Stimulated activated naive CD4-positive, alpha-beta T cell treated with Interleukin-2 at 50 U/mL for 16 hours (primary cell): ENCODE data around the gene PSMC1.
"Not testable (repeated sequence)": the region's sequence is repeated elsewhere in the genome, so short reads cannot be mapped to it uniquely, and the experiment has no call there.

ENCODE experiments used
- DNase-seq: peaks from one replicate; lab custom pipeline; 2025; lab: John Stamatoyannopoulos, UW

Gene PSMC1

DNA sequence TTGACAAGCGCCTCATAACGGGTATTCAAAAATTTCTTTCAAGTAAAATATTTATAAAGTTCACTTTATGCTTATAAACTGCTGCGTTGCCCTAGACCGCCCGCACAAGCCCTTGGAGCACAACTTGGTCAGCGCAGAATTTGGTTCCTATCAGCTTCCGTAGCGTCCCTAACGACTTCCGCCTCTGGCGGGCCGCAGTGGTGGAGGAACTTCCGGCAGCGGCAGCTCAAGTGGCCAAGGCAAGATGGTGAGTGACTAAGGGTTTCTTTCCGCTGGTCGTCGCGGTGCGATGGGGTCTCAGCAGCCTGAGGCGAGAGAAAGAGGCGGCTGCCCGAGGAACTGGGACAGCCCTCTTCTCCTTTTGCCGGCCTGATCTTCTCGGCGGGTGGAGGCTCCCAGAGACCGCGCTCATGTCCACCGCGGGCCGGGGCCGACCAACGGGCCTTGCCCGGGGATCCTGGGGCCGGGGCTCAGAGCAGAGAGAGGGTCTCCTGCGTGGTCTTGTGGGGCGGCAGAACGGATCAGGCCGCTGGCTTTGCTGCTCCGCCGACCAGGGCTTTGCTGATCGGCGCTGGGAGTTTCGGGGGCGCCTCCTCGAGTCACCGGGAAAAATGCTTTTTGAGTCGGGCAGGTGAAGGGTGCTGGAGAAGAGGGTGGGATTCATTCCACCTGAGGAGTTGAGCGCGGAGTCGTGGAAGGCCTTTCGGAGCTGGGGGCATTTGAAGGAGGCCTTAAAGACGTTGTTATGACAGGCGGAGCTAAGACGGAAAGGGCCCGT, at the start of gene PSMC1:
PSMC1 (plus strand) TSS at position 200 of the 778 bp plus-strand sequence; CDS start at position 245, 45 bp downstream.
- peak; percentile 85 for DNase-seq

DNA sequence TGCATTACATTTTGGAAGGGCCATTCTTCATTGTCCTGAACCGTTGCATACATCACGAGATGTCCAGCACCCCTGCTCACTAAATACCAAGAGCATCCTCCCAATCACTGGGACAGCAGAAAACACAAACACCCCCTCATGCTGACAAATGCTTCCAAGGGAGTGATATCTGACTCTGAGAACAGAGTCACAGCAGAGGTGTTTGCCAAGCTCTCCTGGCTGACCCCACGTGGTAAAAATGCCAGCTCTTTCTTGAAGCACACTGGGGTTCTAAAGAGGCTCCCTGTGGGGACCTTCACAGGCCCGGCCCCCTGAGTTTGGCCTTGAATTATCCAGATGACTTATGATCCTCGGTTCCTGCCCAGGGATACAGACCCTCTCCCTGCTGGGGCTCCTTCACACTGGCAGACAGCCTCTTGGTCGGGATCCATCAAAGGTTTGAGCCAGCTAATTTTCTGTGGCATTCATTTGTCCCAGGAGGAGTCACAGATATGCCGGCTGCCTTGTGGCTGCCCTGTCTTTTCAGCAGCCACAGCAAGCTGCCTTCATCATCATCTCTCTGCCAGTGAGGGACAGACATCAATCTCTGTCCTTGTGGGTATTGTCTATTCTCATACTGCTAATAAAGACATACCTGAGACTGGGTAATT, 43.1 kb upstream of the PSMC1 start:
- no peak for DNase-seq

DNA sequence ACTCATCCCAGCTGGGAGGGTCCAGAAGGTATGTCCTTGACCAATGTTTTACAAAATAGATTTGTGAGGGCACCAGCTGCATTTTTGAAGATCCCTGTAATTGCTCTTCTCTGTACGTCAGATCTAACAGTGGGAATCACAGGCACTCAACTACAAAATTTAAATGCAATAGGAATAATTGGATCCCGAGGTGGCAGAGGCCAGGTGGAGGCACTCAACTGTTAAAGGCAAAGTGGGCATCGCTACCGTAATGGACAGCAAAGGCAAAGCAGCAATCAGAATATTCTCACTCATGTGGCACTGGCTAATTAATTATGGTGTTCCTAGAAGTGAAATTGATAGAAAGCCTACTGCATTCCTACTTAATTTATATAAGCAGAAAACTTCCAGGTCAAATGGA, 27.9 kb upstream of the PSMC1 start:
- DNase-seq = no peak

DNA sequence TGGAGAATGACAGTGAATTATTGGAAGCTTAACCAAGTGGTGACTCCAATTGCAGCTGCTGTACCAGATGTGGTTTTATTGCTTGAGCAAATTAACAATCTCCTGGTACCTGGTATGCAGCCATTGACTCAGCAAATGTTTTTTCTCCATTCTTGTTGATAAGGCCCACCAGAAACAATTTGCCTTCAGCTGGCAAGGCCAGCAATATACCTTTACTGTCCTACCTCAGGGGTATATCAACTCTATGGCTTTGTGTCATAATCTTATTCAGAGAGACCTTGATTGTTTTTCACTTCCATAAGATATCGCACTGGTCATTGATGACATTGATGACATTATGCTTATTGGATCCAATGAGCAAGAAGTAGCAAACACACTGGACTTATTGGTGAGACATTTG, 26.4 kb upstream of the PSMC1 start:
- not testable (repeated sequence) for DNase-seq

DNA sequence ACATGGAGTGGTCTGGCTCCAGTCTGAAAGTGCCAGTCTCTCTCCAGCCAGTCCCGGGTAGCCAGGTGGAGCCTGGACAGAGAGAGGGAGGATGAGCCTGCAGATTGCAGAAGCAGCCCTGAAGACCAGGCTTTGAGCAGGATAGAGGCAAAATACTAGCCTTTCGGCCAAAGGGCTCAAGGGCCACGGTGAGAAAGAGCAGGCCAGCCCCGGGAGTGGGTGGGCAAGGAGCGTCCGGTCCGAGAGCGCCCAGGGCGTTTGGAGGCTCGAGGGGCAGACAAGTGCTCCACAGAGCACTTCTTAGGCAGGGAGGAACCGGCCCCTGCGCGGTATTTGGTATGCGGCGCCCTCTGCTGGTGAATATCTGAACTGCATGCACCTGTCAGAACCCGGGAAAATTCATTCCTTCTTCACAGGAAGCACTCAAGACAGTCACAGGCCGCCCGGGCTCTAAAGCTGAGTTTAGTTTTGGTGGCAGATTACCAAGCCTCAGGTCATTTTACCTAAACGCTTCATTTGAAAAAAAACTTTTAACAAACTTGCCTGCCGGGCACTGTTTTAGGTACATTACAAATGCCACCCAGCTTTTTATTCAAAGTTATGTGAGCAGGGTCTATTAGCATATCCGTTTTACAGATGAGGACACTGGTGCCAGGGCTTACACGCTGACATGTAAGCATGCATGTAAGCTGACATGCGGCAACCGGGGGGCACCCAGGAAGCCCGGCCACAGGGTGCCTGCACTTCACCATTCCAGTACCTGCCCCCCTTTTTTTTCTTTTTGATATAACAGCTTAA, 21.0 kb upstream of the PSMC1 start:
- peak; percentile 28 for DNase-seq

DNA sequence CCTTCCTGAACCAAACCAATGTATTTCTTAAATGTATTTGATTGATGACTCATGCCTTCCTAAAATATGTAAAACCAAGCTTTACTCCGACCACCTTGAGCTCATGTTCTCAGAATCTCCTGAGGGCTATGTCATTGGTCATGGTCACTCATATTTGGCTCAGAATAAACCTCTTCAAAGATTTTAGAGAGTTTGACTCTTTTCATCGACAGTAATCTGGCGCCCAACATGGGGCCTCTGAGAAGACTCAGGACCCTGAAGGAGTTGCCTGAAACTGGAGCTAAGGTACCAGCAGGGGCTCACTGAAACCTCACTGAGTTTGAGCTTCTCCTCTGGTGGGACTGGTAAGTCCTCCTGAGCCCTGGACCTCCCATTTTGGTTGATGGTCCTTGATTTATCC, 17.2 kb upstream of the PSMC1 start:
- DNase-seq = no peak

DNA sequence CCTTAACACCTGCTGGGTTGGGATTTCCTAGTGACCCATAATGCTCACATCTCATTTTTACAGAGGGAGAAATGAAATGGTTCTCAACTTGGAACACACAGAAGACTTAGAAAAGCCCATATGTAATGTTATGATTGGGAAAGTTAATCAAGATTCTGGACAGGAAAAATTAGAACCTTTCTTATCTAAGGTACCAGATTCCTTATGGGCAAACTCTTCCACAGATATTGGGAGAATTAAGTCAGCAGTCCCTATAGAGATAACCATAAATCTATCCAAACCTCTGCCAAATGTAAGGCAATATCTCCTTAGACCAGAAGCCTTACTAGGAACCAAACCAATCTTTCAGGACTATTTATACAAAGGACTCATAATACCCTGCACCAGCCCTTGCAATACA, 13.9 kb upstream of the PSMC1 start:
- no peak for DNase-seq

DNA sequence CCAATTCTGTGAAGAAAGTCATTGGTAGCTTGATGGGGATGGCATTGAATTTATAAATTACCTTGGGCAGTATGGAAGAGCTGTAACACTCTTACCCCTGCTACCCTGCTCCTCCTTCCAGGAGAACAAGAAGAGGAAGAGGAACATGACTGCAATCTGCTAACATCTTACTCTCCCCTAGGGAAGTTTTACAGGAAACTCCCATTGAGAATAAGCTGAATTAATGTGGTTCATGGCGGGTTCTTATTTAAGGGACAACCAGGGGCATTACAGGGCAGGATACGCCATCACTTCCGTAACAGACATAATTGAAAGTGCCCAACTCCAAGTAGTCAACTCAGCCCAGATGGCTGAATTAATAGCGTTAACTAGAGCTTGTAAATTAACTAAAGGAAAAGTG, 9.4 kb upstream of the PSMC1 start:
- no peak for DNase-seq

DNA sequence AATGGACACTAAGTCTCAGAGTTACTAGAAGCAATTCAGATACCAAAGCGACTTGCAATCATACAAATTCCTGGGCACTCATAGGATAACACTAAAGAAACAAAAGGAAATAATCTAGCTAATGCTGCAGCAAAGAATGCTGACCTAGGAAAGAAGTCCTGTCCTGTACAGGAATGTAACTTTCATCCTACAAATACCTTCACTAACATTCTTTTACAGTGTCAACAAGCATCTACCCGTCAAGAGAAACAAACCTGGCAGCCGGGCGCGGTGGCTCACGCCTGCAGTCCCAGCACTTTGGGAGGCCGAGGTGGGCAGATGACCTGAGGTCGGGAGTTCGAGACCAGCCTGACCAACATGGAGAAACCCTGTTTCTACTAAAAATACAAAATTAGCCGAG, 8.9 kb upstream of the PSMC1 start:
- DNase-seq = not testable (repeated sequence)

DNA sequence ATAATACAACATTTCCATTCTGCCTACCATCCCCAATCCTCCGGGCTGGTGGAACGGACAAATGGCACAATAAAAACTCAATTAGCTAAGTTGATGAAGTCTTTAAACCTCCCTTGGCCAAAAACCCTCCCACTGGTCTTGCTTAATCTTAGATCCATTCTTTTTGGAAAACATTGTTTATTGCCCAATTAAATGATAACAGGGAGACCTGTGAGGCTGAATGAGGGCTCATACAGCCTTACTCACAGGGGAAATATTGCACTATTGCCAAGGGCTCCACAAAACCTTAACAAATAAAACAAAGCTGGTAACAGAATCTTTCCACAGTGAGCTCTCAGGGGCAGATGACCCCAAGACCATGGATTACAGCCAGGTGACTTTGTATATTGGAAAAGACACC, 7.8 kb upstream of the PSMC1 start:
- DNase-seq = no peak

DNA sequence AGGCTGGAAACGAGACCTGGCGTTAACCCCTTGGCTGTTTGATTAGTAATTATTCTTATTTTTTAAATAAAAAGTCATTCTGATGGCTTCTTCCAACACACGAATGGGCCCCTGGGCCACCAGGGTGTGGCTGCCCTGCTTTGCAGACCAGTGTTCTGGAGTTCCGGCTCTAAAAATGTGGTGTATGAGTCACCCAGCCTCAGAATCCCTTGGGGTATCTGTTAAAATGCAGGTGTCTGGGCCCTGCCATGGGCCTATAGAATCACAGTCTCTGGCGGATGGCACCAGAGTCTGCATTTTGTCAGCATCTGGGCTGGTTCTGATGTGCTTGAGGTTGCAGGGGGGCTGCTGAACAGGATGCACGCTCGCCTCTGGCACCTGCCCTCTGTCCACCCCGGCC, 2.5 kb upstream of the PSMC1 start:
- DNase-seq = no peak

DNA sequence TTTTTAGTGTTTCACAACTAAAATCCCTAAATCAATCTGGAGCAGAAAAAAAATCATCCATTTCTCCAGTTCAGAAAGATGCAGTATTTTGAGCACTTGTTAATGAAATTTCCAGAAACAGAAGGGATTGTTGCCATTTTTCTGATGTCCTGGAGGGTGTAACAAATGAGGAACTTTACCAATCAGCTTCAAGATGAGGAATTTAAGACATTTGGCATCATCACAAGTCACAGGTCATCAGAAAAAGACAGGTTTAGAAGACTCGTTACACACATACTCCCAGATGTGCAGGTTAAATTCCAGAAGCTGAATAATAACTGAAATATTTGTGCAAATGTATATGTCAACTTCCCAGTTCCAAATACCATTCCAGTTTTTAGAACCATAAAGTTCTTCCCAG, 482 bp upstream of the PSMC1 start:
- DNase-seq = no peak

DNA sequence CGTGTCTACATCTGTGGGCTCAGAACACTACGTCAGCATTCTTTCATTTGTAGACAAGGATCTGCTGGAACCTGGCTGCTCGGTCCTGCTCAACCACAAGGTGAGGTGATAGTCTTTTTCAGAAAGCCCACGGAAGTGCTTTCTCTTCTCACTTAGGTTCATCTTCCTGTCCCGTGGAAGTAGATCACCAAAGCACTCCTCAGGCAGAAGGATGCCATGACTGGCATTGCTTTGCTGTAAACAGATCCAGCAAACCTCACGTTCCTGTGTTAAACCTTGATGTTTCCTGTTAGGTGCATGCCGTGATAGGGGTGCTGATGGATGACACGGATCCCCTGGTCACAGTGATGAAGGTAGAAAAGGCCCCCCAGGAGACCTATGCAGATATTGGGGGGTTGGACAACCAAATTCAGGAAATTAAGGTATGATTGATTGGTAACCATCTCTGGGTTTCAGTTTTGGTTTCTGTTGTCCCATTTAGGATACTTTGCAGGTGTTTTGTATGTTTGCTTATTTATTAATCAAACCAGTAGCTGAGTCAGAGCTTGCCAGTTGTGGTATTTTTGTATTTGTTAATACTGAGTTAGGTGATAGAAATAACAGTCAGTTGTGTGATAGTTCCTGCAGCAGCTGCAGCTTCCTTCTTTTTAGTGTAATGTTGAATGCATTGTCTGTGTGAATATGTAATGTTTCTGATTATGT, 7.5 kb downstream of the PSMC1 start:
- DNase-seq = no peak

DNA sequence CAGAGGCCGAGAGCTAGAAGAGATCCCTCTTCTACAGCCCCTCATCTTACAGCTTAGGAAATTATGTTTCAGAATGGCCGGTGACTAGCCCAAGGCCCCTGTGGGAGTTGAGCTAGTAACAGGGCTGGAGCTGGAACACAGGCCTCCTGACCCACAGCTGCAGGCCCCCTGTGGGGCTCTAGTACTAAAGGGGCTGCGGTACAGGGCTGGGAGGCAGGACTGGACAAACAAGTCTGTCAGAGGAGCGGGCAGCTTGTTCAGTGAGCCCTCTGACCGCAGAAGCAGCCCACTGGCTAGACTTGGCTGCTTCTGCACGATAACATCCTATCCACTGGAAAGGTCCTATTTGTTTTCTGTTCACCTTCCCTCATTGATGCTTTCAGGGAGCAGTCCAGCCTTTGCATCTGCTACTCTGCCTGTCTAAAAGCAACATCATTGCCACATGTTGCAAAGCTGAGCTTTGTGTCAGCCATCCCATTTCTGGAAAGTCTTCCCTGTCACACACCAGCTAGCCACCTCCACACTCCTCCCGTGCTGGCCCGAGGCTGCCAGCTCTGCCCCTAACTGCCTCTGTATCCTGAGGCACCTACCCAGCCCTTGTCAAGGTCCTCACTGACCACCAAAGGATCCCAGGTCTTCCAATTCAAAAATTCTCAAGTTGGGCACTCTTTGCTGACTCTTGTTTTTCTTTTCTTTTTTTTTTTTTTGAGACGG, 10.2 kb downstream of the PSMC1 start:
- no peak for DNase-seq

DNA sequence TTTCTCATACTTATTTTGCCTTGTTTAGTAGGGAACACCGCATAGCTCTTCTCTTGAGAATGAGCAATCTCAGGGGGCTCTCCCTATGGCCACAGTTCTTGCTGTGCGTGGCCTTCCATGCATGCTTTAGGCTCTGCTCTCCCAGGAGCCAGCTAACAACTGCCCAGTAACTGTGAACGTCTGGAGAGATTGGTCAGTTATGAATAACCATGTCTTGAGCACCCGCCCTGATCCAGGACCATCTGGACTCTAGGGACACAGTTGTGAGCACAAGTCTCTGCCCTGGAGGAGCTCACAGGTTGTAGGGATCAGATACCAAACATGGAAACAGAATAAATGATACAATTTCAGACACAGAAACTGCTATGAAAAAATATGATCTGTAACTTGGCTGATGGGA, 12.1 kb downstream of the PSMC1 start:
- no peak for DNase-seq

DNA sequence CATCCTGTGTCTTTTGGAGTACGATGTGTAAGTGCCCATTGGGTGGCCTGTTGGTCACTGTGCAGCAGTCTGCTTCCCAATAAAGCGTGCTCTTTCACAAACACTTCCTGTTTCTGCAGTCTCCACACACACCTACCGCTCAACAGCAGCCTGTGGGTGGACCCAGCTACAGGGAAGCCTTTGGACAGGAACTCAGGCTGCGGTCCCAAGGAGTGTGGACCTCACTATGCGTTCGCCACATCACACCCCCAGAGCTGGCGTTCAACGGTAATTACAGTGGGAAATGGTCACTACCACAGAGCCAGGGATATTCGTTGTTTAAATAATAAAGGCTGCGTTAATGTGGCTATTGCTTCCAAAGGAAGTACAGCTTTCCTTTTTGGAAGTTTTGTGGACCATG, 16.2 kb downstream of the PSMC1 start:
- DNase-seq = no peak

DNA sequence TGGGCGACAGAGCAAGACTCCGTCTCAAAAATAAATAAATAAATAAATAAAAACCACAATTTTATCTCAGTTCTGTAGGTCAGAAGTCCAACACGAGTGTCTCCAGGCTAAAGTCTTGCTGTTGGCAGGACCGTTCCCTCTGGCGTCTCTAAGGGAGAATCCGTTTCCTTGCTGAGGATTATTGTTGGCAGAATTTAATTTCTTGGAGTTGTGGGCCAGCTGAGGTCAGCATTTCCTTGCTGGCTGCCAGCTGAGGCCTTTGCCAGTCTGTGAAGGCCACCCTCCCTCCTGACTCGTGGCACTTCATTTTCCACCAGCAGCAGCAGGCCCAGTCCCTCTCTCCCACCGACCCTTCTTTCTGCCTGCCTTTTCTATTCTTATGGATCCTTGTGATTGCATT, 17.2 kb downstream of the PSMC1 start:
- no peak for DNase-seq

DNA sequence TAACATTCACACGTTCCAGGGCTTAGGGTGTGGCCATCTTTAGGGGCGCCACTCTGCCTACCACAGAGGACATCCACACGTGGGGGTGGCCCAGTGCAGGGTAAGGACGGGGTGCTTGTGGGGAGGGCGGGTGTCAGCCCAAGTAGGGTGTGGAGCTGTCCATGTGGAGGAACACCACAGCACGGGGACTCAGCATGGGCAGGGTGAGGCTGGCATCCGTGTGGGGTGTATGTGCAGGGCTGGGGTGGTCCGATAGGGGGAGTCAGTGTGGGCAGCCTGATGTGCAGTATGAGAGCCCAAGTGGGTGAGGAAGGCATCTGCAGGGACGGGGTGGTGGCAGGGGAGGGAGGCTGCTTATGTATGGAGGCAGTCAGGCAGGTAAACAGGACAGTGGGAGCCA, 17.7 kb downstream of the PSMC1 start:
- no peak for DNase-seq

DNA sequence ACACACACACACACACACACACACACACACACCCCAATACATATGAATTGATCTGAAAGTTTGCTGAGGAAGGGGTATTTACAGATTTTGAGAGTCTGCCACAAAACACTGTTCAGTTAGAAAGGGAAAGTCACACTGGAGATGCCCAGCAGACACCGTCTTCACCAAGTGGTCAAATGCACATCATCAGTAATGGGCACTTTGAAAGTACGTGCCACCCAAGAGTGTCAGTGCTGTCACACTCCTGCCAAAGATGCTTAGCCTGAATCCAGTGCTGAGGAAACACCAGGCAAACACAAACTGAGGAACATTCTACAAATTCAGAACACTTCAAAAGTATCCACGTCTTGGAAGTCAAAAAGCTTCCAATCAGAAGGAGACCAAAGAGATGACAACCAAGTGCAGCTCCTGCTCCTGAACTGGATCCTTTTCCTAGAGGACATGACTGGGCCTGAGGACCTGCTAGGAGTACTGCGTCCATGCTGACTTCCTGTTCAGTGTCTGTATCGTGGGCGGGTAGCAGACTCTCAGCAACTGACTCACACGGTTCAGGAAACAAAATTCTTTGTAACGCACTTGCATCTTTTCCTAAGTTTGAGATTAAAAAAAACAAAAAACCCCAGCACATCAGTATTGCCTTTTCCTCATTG, 18.6 kb downstream of the PSMC1 start:
- DNase-seq = peak; percentile 5

DNA sequence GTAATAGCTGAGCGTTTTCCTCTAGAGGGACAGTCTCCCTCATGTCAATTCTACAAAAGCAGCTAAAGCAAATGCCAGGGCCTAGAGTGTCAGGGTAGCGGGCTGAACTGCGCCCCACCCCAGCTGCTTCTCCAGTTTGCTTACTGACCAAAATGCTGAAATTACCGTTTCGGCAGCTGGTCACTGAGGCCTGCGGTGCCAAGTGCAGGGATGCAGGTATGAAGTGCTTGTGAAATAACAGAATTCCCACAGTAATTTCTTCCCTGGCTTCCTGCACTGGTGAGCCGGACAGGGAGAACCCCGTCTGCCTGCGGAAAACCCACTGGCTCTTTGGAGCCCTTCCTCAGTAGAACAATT, 19.1 kb downstream of the PSMC1 start:
- DNase-seq = no peak

DNA sequence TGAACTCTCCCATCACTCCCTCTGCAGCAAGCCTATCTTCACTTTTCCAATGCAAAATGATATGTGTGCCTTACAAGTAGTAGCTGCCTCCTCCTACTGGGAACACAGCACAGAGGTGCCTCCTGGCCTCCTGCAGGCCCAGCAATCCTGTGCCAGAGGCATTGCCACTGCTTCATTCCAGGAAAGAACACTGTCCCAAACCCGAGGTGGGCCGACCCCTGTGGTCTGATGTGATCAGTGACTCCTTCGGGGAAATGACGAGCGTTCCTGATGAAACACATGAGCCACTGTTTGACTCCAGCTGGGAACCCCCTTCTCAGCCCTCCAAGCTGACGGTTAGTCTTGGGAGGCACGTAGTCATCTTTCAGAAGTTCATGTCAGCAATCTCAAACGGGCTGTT, 19.5 kb downstream of the PSMC1 start:
- DNase-seq = peak; percentile 31
